DMS53 treated with DMSO at 0.1 percent for 48 hours (cell line): ENCODE measurements around the gene SLC17A7.

ENCODE experiments used
- DNase-seq: peaks from one replicate; lab custom pipeline; 2025; ENCODE audit not compliant: unreplicated experiment; lab: John Stamatoyannopoulos, UW

Gene SLC17A7

DNA sequence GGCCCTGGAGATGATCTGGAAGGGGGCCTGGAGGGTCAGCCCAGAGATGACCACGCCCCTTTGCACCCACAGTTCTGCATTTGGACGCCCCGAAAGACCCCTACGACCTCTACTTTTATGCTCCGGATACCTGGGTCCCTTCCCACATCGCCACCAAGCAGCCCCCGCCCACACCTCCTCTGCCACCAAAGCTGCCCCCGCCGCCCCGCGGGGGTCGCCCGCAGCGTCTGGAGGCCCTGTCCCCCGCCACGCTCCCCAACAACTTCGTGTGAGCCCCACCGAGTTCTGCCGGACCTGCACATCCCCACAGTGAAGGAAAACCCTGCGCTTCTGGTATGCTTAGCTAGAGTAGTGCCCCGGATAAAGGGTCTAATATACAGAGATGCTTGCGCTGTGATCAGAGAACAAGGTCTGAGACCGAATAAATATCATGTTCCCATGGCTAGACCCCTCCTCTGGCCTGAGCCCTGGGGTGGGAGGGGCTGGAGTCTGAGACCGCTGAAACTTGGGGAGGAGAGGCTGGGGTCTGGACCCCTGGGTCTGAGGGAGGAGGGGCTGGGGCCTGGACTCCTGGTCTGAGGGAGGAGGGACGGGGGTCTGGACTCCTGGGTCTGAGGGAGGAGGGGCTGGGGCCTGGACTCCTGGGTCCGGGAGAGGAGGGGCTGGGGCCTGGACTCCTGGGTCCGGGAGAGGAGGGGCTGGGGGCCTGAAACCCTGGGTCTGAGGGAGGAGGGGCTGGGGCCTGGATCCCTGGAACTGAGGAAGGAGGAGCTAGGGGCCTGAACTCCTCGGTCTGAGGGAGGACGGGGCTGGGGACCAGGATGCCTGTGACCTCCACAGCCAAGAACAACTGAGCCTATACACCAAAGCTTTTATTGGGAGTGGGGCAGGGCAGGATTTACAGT, 12.5 kb downstream of the SLC17A7 start:
- DNase-seq, result no peak

DNA sequence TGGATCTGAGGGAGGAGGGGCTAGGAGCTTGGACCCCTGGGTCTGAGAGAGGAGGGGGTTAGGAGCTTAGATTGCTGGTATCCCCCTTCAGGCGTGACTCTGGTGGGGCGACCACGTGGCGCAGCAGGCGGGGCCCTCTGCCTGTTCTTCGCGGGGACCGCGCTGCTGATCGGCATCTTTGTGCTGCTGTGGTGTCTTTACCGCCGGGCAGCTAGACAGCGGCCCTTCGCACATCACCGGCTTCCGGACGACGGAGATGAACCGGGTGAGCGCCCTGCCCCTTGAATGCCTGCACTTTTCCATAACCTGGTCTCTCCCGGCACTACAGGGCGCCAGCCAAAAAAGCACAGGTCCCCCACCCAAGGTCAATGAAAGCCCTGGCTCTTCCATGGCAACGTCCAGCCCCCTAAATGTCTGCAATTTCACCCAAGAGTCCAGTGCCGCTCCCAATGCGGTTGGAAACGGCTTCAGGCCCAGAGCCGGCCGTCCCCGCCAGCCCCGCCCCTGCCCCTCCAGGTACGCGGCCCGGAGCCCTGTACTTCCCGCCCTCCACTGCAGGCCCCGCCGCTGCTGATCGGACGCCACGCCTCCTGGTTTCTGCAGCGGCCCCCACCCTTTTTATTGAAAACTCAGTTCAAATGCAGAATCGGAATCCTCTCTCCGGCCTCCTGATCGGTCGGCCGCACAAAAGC, 13.3 kb downstream of the SLC17A7 start:
- no peak for DNase-seq

DNA sequence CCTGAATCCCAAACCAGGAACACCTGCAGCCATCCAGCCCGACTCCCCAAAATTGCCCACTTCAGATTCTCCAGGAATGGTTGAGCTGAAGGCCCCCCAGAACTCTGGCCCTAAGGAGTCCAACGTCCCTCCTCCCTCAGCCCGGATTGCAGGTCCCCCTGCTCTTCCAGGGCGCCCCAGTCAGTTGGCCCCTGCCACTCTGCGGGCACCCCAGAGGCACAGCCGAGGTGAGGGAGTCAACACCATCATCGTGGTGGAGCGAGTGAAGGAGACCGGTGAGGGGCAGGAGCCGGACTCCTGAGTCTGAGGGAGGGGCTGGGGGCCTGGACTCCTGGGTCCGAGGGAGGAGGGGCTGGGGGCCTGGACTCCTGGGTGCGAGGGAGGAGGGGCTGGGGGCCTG, 14.0 kb downstream of the SLC17A7 start:
- DNase-seq, result no peak

DNA sequence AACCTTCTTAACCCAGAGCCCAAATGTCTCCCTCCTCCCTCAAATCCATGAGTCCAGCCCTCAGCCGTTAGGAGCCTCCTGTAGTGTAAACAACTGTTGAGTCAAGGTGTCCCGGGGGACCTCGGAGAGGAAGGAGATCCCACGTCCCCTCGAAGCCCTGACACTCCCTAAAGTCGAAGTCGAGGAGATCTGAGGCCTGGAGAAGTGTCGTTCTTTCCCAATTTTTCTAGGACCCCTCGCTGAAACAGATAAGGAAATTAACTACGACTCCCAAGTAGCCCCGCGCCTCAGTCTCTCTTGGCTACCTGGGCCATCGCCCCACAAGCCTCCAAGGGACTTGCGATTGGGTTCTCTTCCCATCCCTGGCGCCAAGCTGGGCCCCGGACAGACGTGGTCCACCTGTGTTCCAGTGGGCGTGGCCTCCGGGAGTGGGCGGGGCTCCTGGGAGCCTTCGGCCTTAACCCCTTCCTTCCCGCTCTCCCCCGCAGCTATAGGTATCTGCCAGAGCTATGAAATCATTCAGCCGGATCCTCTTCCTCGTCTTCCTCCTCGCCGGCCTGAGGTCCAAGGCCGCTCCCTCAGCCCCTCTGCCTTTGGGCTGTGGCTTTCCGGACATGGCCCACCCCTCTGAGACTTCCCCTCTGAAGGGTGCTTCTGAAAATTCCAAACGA, 15.3 kb downstream of the SLC17A7 start:
- DNase-seq, result no peak

DNA sequence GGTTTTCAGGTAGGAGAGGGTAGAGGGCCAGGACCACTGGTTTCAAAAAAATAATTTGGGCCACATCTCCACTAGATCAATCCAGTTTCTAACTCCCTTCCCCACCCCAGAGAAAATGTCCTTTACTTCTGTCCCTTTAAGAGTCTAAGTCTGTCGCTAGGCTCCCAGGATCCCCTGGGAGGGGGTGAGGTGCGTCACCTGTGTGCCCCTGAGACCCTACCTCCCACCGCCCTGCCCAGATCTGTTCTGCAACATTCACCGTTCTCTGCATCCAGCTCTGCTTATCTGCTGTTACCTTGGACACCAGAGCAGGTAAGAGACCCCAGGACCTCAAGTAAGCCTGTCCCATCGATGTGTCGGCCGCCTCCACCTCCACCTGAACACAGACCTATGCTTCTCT, 16.1 kb downstream of the SLC17A7 start, which contains the start of gene GFY:
Gene GFY, plus strand, starts transcription at position 211 of the 400 bp plus-strand sequence. CDS start 1,043 bp downstream, outside the sequence.
- no peak for DNase-seq

DNA sequence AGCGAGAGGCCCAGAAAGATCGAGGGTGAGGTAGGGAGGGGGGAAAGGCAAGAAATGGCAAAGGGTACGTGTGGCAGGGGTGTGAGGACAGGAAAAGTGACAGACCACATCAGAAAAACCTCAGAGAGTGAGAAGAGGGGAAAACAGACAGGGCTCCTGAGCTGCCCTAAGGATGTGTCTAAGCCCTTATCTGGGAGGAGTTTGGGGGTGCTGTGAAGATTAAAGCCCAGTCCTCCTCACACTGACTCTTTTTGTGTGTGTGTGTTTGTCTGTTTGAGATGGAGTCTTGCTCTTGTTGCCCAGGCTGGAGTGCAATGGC, 17.4 kb downstream of the SLC17A7 start:
- DNase-seq, result no peak

DNA sequence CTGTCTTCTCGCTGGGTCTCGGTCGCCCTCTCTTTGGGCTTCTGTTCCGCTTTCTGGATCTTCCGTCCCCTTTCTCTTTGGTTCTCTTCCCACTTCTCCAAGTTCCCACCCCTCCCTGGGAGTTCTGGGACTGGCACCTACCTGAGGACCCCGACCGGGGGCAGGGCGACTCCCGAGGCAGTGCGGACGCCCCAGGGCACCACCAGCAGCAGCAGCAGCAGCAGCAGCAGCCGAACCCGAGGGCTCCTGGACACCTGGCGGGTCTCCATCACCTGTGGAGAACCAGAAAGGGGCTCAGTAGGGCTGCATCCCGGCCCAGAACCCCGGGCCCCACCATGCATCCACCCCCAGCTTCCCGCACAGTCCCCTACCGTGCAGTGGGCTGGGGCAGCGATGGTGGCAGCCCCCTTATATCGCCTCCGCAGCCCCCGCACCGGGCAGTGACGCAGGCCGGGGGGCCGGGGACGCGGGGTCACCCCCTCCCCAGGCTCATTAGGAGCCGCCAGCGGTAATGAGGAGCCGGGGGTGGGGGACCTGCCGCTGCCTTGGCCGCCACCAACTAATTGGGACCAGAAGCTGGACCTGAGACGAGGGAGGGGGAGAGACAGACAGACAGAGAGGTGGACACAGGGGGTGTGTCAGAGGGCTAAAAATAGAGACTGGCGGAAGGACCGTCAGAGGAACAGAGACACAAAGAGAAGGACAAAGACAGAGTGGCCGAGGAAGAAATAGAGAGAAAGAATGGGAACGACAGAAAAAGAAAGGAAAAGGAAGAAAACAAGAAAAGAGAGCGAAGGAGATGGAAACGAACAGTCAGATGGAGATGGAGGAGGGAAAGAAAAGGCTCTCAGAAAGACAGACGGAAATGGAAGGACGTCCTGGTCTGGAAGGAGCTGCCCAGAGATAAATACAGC, 18.0 kb downstream of the SLC17A7 start, which contains the start of gene PTH2:
Gene PTH2, minus strand, starts transcription at position 371 of the 914 bp plus-strand sequence. Its CDS starts 102 bp downstream, at position 269.
- no peak for DNase-seq

DNA sequence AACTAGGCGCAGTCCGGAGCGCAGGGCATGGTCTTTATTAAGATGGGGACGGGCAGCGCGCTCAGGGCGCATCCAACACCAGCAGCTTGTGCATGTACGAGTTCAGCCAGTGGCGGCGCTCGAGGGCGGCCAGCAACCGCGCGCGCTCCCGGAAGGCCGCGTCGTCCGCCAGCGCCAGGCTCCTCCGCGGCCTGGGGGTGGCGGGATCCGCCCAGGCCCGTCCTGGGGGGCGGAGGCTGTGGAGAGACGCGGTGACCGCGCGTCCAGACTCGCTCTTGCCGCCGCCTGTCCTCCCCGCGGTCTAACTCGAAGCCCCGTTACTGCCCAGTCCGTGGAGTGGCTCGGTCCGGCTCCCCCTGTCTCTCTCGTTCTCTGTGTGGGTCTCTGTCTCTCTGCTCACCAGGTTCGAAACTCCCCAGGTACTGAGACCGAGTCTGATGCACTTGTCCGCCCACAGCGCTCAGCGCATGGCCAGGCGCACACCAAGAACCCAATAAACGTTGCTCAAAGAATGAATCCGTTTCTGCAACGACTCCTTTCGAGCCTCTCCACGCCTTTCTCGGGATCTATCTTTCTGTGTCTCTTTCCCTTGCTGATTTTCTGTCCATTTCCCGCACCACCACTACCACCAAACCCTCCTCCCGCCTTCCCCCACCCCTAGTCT, 18.8 kb downstream of the SLC17A7 start:
- DNase-seq, result no peak

DNA sequence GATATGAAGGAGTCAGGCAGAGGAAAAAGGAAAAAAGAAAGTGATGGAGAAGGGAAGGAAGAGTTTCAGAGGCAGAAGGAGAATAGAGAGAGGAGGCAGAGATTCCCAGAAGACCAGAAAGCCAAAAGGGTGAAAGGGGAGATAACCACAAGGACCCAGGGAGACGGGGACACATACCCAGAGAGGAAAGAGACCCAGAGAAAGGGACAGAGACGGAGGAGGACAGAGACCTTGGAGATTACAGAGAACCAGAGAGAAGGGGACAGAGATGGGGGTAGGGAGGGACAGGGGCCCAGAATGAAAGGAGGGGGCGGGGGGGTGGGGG, 19.5 kb downstream of the SLC17A7 start:
- no peak for DNase-seq

DNA sequence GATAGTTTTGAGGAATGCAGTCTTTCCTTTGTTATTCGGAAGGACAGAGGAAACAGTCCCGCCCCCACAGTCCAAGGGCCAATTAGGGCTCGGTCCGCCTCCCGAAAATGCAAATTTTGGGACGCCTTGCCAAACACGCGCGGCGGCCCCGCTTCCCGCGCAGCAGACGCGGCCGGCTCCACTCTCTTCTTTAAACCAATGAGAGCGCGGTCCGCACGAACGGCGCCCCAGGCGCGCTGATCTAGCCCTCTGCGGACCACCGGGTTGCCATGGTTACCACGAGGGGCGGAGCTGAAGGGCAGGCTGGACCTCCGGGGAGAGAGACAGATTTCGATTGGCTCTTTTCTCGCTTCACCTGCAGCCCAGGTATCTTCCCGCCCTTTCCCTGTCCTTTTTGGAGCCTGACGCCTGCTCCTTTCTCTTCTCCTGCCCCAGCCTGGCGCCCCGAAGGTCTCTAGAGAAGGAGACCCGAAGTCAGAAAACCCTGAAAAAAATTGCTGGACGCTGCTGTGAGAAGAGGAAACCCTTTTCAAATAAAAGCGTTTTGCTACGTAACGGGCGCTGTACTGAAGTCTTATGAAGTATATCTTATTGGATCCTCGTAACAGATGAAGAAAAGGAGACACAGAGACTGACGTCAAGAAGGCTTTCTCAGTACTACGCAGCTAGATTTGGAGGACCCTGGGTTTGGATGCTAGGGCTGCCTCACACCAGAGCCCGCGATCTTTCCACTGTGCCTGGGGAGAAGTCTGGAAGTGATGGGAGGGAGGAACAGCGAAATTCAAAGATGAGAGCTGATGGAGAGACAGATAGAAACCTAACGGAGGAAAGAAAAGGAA, 20.1 kb downstream of the SLC17A7 start:
- no peak for DNase-seq

DNA sequence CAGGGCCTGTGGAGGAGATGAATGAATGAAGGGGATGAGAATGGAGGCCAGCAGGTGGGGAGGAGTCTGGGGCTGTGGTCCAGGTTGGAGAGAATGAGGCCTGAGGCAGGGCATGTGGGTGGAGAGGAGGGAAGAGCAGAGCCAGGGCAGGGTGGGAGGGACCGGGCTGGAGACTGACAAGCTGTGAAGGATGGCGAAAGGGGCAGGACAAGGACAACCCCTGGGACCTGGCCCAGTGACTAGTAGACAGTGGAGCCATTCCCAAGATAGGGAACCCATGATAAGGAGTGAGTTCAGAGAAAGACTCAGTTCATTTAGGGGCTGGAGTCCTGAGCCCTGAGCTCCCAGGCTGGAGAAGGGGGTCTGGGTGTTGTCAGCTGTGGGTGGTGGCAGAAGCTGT, 21.1 kb downstream of the SLC17A7 start:
- DNase-seq, result no peak

DNA sequence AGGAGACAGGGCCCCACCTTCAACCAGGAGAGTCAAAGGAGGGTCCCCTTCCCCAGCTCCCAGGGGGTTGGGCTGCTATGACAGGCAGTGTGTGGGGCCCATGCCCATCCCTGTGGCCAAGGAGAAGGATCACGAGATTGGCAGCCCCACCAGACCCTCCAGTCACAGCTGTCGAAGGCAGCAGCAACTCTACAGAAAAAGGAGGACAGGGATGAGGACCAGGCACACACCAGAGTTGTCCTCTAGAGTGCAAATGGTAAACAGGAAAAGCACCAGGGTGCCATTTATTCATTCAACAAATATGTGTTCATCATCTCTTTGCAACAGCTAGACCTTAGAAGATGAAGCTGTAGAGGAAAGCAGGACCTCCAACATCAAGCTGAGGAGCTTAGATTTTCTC, 22.2 kb downstream of the SLC17A7 start:
- no peak for DNase-seq

DNA sequence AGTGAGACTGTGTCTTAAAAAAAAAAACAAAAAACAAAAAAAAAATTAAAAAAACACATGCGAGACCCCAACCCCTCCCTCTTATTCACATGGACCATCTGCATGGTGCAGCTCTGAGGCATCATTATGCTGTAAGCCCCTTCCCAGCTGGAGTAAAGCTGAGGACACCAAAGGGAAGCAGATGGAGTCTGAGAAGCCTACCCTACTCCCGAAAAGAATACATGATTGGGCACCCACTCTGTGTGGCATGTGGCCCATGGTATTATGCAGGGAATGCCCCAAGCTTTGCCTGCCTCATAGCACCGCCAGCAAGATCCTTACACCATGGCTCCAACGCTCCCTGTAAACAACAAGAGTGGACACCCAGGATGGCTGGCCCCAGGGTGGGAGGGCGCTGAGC, 22.8 kb downstream of the SLC17A7 start:
- DNase-seq, result no peak

DNA sequence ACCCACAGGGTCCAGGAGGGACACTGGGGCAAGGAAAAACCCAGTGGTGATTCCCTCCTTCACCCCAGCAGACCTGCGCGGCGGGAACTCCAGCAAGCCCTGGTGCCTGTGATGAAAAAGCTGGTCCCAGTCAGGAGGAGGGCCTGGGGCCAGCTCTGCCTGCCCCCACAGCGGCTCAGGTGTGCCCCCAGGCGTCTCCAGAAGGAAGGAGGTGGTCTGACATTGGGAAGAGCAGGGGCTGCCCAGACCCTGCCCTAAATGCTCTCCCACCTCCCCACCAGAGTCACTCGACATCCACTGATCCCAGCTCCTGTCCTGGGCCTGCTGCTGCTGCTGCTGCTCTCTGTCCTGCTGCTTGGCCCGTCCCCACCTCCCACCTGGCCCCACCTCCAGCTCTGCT, 24.2 kb downstream of the SLC17A7 start:
- DNase-seq, result no peak

DNA sequence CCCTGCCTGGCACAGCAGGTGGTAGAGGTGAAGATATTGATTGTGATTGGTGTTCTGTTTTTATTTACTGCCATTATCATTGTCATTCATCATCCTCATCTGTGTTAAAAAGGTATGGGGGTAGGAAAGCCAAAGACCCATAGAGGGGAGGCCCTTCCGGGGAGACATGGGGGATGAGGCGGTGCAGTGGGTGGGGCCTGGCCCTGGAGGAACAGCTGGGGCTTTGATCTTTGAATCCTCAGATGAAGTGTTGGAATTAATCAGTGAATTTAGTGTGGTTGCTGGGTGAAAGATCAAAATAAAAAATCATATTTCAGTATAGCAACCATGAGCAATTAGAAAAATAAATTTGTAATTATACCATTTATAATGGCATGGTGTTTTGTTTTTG, 25.5 kb downstream of the SLC17A7 start:
- DNase-seq, result no peak

DNA sequence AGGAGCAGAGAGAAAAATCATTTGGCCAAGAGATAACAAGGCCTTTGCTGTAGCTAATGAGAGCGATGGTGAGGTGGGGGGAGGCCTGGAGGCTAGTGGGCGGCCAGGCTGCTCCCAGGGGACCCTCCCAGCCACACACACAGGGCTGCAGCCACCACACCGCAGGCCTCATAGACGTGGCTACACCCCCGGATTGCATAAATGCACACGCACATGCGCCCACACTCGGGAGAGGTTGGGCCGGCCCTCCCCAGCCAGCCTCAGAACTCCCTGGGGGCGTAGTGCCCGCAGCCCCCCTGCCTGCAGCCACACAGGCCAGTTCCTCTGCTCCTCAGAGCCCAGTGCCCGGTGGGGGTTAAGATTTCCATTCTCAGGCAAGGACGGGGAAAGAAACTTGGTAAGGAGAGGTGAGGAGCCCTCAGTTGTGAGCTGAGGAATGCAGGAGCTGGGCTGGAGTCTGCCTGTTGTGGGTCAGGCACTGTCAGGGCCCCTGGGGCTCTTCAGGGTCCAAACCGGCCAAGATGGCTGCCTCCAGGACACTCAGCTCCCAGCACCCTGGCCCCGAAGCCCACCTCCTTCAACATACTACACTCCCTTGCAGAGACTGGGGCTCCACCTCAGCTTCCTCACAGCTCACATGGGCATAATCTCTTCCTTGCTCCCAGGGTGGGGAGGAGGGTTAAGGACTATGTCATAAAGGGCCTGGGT, 26.1 kb downstream of the SLC17A7 start:
- no peak for DNase-seq

DNA sequence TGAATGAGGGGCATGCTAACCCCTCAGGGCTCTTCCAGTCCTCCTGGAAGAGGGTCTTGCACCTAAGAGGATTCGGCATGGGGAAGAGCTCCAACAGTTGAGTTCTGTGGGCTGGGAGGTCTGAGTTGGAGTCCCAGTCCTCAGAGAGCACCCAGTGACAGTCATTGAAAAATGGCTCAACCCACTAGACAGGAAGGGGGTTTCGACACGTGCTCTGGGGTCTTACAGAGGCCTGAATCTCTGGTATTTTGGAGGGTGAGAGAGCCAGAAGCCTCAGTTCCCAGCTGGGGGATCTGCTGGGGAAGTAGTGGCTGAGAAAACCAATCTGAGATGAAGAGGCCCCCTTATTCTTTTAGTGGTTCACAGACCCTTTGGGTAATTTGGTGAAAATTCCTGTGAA, 27.1 kb downstream of the SLC17A7 start:
- DNase-seq, result no peak

DNA sequence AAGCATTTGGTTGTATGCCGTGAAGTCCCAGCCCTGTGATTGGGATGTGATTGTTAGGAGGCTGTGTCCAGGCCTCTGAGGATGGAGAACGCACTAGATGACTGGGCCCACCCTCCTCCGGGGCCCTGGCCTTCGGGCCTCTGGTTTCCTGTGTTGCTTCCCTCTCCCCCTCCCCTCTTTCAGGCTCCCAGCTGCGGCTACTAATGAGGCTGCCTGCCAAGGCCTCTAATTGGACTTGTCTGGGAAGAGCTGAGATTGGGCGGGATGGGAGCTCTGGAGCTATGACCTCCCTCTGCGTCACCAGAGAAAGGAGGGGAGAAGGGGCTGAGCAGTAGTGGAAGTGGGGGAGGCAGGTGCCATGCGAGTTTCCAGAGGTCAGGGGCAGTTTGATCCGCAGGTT, 28.0 kb downstream of the SLC17A7 start:
- DNase-seq, result no peak
